GM10847 (cell line): ENCODE results near the gene PTPA.
A peak's percentile ranks its signal among the peaks of the same experiment; 100 is the strongest.

Experiments
- POLR2A ChIP-seq: IDR thresholded peaks from 2 replicates; pipeline ENCODE4 v1.6.1; 2011; ENCODE audit not compliant: insufficient read length; ENCODE audit errors: extremely low read depth

PTPA gene

GRCh38 chr9:129138144-129138462 lies 26.9 kb downstream of the PTPA start:
- TF ChIP-seq POLR2A = no peak

- no peak for TF ChIP-seq POLR2A
Measured at GRCh38 chr9:129138476-129139232, 27.4 kb downstream of the PTPA start.

- TF ChIP-seq POLR2A = no peak
Measured at GRCh38 chr9:129139233-129139992, 28.2 kb downstream of the PTPA start.

- peak; percentile 34 for TF ChIP-seq POLR2A
Measured at GRCh38 chr9:129139993-129140396, 28.8 kb downstream of the PTPA start.

GRCh38 chr9:129140397-129141065 lies 29.3 kb downstream of the PTPA start:
- TF ChIP-seq POLR2A = no peak

GRCh38 chr9:129141066-129142041 lies 30.1 kb downstream of the PTPA start:
- no peak for TF ChIP-seq POLR2A

GRCh38 chr9:129142138-129142935 lies 31.1 kb downstream of the PTPA start:
- TF ChIP-seq POLR2A = no peak

GRCh38 chr9:129143031-129143927 lies 32.1 kb downstream of the PTPA start:
- TF ChIP-seq POLR2A = no peak

GRCh38 chr9:129145316-129145715 lies 34.1 kb downstream of the PTPA start:
- TF ChIP-seq POLR2A = no peak

- TF ChIP-seq POLR2A = no peak
Measured at GRCh38 chr9:129145841-129146292, 34.7 kb downstream of the PTPA start.

- no peak for TF ChIP-seq POLR2A
Measured at GRCh38 chr9:129146441-129146941, 35.3 kb downstream of the PTPA start.

- no peak for TF ChIP-seq POLR2A
Measured at GRCh38 chr9:129148463-129149204, 37.4 kb downstream of the PTPA start.

GRCh38 chr9:129149442-129149841 lies 38.2 kb downstream of the PTPA start:
- TF ChIP-seq POLR2A = no peak

GRCh38 chr9:129150122-129150521 lies 38.9 kb downstream of the PTPA start:
- TF ChIP-seq POLR2A = no peak
